CD4-positive, alpha-beta memory T cell (primary cell): ENCODE results near the gene CCDC141. TPM values are rescaled to one million over a fixed set of nuclear protein-coding genes. Genes with fewer than 3 reads are reported as not detected.
"Not testable (repeated sequence)": the region's sequence is repeated elsewhere in the genome, so short reads cannot be mapped to it uniquely, and the experiment has no call there.

ENCODE experiments used
- CTCF ChIA-PET: fragments of 350-600 bp; sonication (Branson Sonifier 250); formaldehyde crosslinking; loops from one replicate; lab custom pipeline; 2021; ENCODE audit warnings: inconsistent platforms; ENCODE audit not compliant: partially characterized antibody; lab: Charles Lee
- POLR2A ChIA-PET: fragments of 350-600 bp; sonication (Branson Sonifier 250); formaldehyde crosslinking; loops from one replicate; lab custom pipeline; 2021; ENCODE audit not compliant: partially characterized antibody; lab: Charles Lee
- DNase-seq, 5 donors: peaks; one replicate each; pipeline versions ENCODE4 v3.0.0 to v3.0.0-alpha.2; 2020 to 2022; ENCODE audit warnings: mixed read lengths in 1 of 5
- H3K27ac ChIP-seq: one replicate; pipeline ENCODE4 v1.7.0; 2013; ENCODE audit warnings: low read depth, low read length
- H3K27me3 ChIP-seq: 2 replicates; pipeline ENCODE4 v1.7.0; 2013; ENCODE audit warnings: mild to moderate bottlenecking, low read length, moderate library complexity; ENCODE audit not compliant: insufficient read depth
- H3K36me3 ChIP-seq: 2 replicates; pipeline ENCODE4 v1.7.0; 2013; ENCODE audit warnings: mild to moderate bottlenecking, low read length, moderate library complexity; ENCODE audit not compliant: insufficient read depth
- H3K4me1 ChIP-seq: 2 replicates; pipeline ENCODE4 v1.7.0; 2013; ENCODE audit warnings: mild to moderate bottlenecking, low read length, moderate library complexity; ENCODE audit not compliant: insufficient read depth
- H3K4me3 ChIP-seq, 2 donors: one replicate each; pipeline ENCODE4 v1.7.0; 2013; ENCODE audit warnings: low read length in 2 of 2, mild to moderate bottlenecking in 1 of 2
- H3K9me3 ChIP-seq, 2 donors: one replicate each; pipeline ENCODE4 v1.7.0; 2013; ENCODE audit warnings: low read length in 2 of 2, control low read depth in 1 of 2; ENCODE audit not compliant: control insufficient read depth in 1 of 2
- H3K27ac Mint-ChIP-seq, 7 donors: one replicate each; pipeline ENCODE4 v1.8.0; 2020 to 2021; ENCODE audit warnings: mixed read lengths in 7 of 7, mild to moderate bottlenecking in 6 of 7, inconsistent platforms in 3 of 7, moderate library complexity in 3 of 7
- H3K27me3 Mint-ChIP-seq, 2 donors: one replicate each; pipeline ENCODE4 v1.8.0; 2020 to 2021; ENCODE audit warnings: mixed read lengths in 2 of 2
- H3K36me3 Mint-ChIP-seq, 2 donors: one replicate each; pipeline ENCODE4 v1.8.0; 2020 to 2021; ENCODE audit warnings: mixed read lengths in 2 of 2, inconsistent platforms in 1 of 2, mild to moderate bottlenecking in 1 of 2
- H3K4me1 Mint-ChIP-seq, 4 donors: one replicate each; pipeline ENCODE4 v1.8.0; 2020 to 2021; ENCODE audit warnings: mixed read lengths in 4 of 4, mild to moderate bottlenecking in 1 of 4
- H3K4me3 Mint-ChIP-seq, 8 donors: one replicate each; pipeline ENCODE4 v1.8.0; 2020 to 2021; ENCODE audit warnings: mixed read lengths in 8 of 8, mild to moderate bottlenecking in 7 of 8, moderate library complexity in 6 of 8, inconsistent platforms in 3 of 8
- H3K9me3 Mint-ChIP-seq, 8 donors: one replicate each; pipeline ENCODE4 v1.8.0; 2020 to 2021; ENCODE audit warnings: mixed read lengths in 8 of 8, mild to moderate bottlenecking in 5 of 8, inconsistent platforms in 3 of 8, moderate library complexity in 1 of 8
- intact Hi-C: fragments of 100-400 bp; cut with micrococcal nuclease; formaldehyde crosslinking; loops from one replicate; pipeline ENCODE4 v1.15.1; 2023
- polyA plus RNA-seq, 2 donors: library from polyadenylated mRNA; unstranded; fragments of 300-500 nt; fragmentation: Illumina TruSeq; gene quantifications; one replicate each; pipeline ENCODE4 v1.2.3, GENCODE V29; 2021
- total RNA-seq, 2 experiments: library from RNA; stranded (reverse); gene quantifications; one replicate each; pipeline ENCODE4 v1.2.3, GENCODE V29; 2021

The CCDC141 gene
- total RNA-seq: 1 to 10 TPM; 8.2 TPM
- 1 to 10 TPM in 1 of 2 donors, under 1 TPM in 1; 0.73 to 2.4 TPM for polyA plus RNA-seq

- H3K27me3 ChIP-seq: no peaks in the 10 kb centered on the region
- H3K4me1 Mint-ChIP-seq: peaks cover 6 to 29% (median 17%) of the 10 kb centered on the region in 4 donors
- no peaks in the 10 kb centered on the region for H3K36me3 ChIP-seq
- POLR2A ChIA-PET: interaction anchor here (1.4 to 2.0 kb wide), 3 partner anchors 9 to 27 kb away, joined by 3 to 20 read pairs (median 3); no protein-coding TSS in a partner anchor
- no peaks in the 10 kb centered on the region for H3K27me3 Mint-ChIP-seq
- intact Hi-C loops: loop anchor here (2.0 kb wide), 1 partner anchor 19 kb away; no protein-coding TSS in a partner anchor
- H3K9me3 ChIP-seq: no peaks in the 10 kb centered on the region
- H3K4me3 Mint-ChIP-seq: peak within 1 kb of the TSS; percentile 83 to 89 (median 86)
- DNase-seq: peak in 3 of 5 donors; percentile 10 to 22 (median 17)
- H3K27ac Mint-ChIP-seq: peak within 1 kb of the TSS; percentile 37 to 92 (median 66)
- peaks cover 19% of the 10 kb centered on the region for H3K4me1 ChIP-seq
- H3K36me3 Mint-ChIP-seq: no peaks in the 10 kb centered on the region
- CTCF ChIA-PET: interaction anchor here (1.2 to 2.7 kb wide), 4 partner anchors 9 to 139 kb away, joined by 3 to 8 read pairs (median 5); no protein-coding TSS in a partner anchor
- no peaks in the 10 kb centered on the region for H3K9me3 Mint-ChIP-seq
- H3K27ac ChIP-seq: peak within 1 kb of the TSS; percentile 54
- H3K4me3 ChIP-seq: peak within 1 kb of the TSS; percentile 57 to 58
These were observed at the start of gene CCDC141 for GRCh38 chr2:179049546-179050311. Gene CCDC141 (minus strand): TSS chr2:179050137. CDS start chr2:179049941, 196 bp downstream.

GRCh38 chr2:179098080-179098689 is 48.2 kb upstream of the CCDC141 start:
- Mint-ChIP-seq H3K4me3 (no peak overlapping the region), H3K27me3 (no peaks in the 10 kb centered on the region), H3K36me3 (no peaks in the 10 kb centered on the region), H3K4me1 (peaks cover 4 to 18% (median 12%) of the 10 kb centered on the region in 4 donors), H3K9me3 (peaks cover 0 to 9% (median 2%) of the 10 kb centered on the region in 8 donors), H3K27ac (no peak overlapping the region)
- Histone ChIP-seq H3K27me3 (no peaks in the 10 kb centered on the region), H3K36me3 (no peaks in the 10 kb centered on the region), H3K4me3 (no peak overlapping the region), H3K4me1 (peaks cover 14% of the 10 kb centered on the region), H3K9me3 (no peaks in the 10 kb centered on the region), H3K27ac (no peak overlapping the region)
- POLR2A ChIA-PET: no interaction called here
- no peak for DNase-seq
- CTCF ChIA-PET: no interaction called here
- intact Hi-C loops: no loop called here

DNA sequence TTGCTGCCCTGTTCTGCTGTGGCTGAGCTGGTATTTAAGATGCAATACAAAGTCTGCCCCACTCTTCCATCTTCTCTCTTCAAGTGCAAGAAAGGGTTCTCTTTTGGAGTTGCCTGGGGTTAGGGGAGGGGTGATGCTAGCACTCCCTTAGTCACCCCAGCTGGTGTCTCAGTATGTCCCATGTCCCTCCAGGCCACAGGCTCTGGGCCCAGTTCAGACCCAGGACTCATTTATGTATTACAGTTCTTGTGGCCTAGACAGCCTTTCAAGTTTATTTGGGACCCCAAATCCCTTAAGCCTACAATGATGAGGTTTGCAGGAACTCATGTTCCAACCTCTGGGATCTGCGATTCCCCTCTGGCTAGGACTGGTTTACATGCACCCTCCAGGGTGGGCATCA is 47.2 kb upstream of the CCDC141 start:
- Mint-ChIP-seq H3K27ac (no peak overlapping the region), H3K27me3 (no peaks in the 10 kb centered on the region), H3K36me3 (no peaks in the 10 kb centered on the region), H3K4me3 (no peak overlapping the region), H3K4me1 (peaks cover 4 to 18% (median 12%) of the 10 kb centered on the region in 4 donors), H3K9me3 (peaks cover 0 to 9% (median 2%) of the 10 kb centered on the region in 8 donors)
- Histone ChIP-seq H3K9me3 (no peaks in the 10 kb centered on the region), H3K4me3 (no peak overlapping the region), H3K27ac (no peak overlapping the region), H3K4me1 (peaks cover 14% of the 10 kb centered on the region), H3K27me3 (no peaks in the 10 kb centered on the region), H3K36me3 (no peaks in the 10 kb centered on the region)
- intact Hi-C loops: no loop called here
- ChIA-PET CTCF (no interaction called here), POLR2A (no interaction called here)
- DNase-seq: no peak

- no peaks in the 10 kb centered on the region for H3K36me3 Mint-ChIP-seq
- CTCF ChIA-PET: no interaction called here
- POLR2A ChIA-PET: interaction anchor here (0.9 kb wide), 1 partner anchor 11 kb away, joined by 3 read pairs; no protein-coding TSS in a partner anchor
- H3K27ac ChIP-seq: no peak overlapping the region
- peak in 4 of 5 donors; percentile 2 to 17 (median 9) for DNase-seq
- H3K4me3 ChIP-seq: no peak overlapping the region
- peaks cover 4 to 18% (median 12%) of the 10 kb centered on the region in 4 donors for H3K4me1 Mint-ChIP-seq
- no peaks in the 10 kb centered on the region for H3K27me3 Mint-ChIP-seq
- no peak overlapping the region for H3K4me3 Mint-ChIP-seq
- H3K4me1 ChIP-seq: peaks cover 14% of the 10 kb centered on the region
- H3K27ac Mint-ChIP-seq: peak overlapping the region in 1 of 7 donors; percentile 47
- H3K27me3 ChIP-seq: no peaks in the 10 kb centered on the region
- H3K9me3 Mint-ChIP-seq: peaks cover 0 to 15% (median 2%) of the 10 kb centered on the region in 8 donors
- no peaks in the 10 kb centered on the region for H3K9me3 ChIP-seq
- no peaks in the 10 kb centered on the region for H3K36me3 ChIP-seq
- intact Hi-C loops: no loop called here
These were observed 46.2 kb upstream of the CCDC141 start for GRCh38 chr2:179096090-179096489.

- H3K27me3 ChIP-seq, CTCF ChIA-PET, POLR2A ChIA-PET, H3K27me3 Mint-ChIP-seq, H3K4me3 Mint-ChIP-seq, H3K9me3 ChIP-seq, intact Hi-C loops, H3K36me3 ChIP-seq, H3K27ac Mint-ChIP-seq, H3K36me3 Mint-ChIP-seq, H3K27ac ChIP-seq, H3K4me3 ChIP-seq, DNase-seq: not testable (repeated sequence)
- H3K9me3 Mint-ChIP-seq: peaks cover 0 to 22% (median 5%) of the 10 kb centered on the region in 8 donors
- H3K4me1 ChIP-seq: peaks cover 14% of the 10 kb centered on the region
- peaks cover 4 to 18% (median 12%) of the 10 kb centered on the region in 4 donors for H3K4me1 Mint-ChIP-seq
These were observed 43.0 kb upstream of the CCDC141 start for GRCh38 chr2:179092912-179093311.

DNA sequence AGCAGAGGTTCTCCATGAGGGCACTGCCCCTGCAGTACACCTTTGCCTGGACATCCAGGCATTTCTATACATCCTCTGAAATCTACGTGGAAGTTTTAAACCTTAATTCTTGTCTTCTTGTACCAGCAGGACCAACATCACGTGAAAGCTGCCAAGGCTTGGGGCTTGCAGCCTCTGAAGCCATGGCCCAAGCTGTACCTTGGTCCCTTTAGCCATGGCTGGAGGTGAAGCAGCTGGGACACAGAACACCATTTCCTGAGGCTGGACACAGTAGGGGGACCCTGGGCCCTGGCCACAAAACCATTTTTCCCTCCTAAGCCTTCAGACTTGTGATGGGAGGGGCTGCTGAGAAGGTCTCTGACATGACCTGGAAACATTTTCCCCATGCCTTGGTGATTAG is 32.8 kb upstream of the CCDC141 start:
- Mint-ChIP-seq H3K27me3 (no peaks in the 10 kb centered on the region), H3K27ac (no peak overlapping the region), H3K4me3 (no peak overlapping the region), H3K4me1 (no peaks in the 10 kb centered on the region), H3K36me3 (no peaks in the 10 kb centered on the region), H3K9me3 (peaks cover 4 to 16% (median 9%) of the 10 kb centered on the region in 8 donors)
- H3K4me3 ChIP-seq: no peak overlapping the region
- H3K27ac ChIP-seq: no peak overlapping the region
- no peaks in the 10 kb centered on the region for H3K27me3 ChIP-seq
- ChIA-PET CTCF (no interaction called here), POLR2A (no interaction called here)
- no peaks in the 10 kb centered on the region for H3K9me3 ChIP-seq
- no peaks in the 10 kb centered on the region for H3K4me1 ChIP-seq
- DNase-seq: no peak
- no peaks in the 10 kb centered on the region for H3K36me3 ChIP-seq
- intact Hi-C loops: no loop called here

DNA sequence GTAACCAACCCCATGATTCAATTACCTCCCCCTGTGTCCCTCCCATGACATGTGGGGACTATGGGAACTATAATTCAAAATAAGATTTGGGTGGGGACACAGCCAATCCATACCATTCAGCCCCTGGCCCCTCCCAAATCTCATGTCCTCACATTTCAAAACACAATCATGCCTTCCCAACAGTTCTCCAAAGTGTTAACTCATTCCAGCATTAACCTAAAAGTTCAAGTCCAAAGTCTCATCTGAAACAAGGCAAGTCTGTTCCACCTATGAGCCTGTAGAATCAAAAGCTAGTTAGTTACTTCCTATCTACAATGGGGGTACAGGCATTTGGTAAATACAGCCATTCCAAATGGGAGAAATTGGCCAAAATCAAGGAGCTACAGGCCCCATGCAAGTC is 32.0 kb upstream of the CCDC141 start:
- no peak overlapping the region for H3K27ac Mint-ChIP-seq
- no peaks in the 10 kb centered on the region for H3K4me1 ChIP-seq
- no peaks in the 10 kb centered on the region for H3K36me3 ChIP-seq
- H3K9me3 ChIP-seq: no peaks in the 10 kb centered on the region
- no peaks in the 10 kb centered on the region for H3K4me1 Mint-ChIP-seq
- H3K4me3 Mint-ChIP-seq: no peak overlapping the region
- no peaks in the 10 kb centered on the region for H3K36me3 Mint-ChIP-seq
- H3K4me3 ChIP-seq: no peak overlapping the region
- H3K27me3 Mint-ChIP-seq: no peaks in the 10 kb centered on the region
- DNase-seq: no peak
- CTCF ChIA-PET: no interaction called here
- no peak overlapping the region for H3K27ac ChIP-seq
- POLR2A ChIA-PET: no interaction called here
- H3K9me3 Mint-ChIP-seq: peaks cover 10 to 22% (median 13%) of the 10 kb centered on the region in 8 donors
- intact Hi-C loops: no loop called here
- no peaks in the 10 kb centered on the region for H3K27me3 ChIP-seq
